Activated naive CD4-positive, alpha-beta T cell treated with anti-CD3 and anti-CD28 coated beads for 36 hours (primary cell): ENCODE measurements around the gene ZNF275. TPM values are rescaled to one million over a fixed set of nuclear protein-coding genes. Genes with fewer than 3 reads are reported as not detected.
"Not testable (repeated sequence)": the region's sequence is repeated elsewhere in the genome, so short reads cannot be mapped to it uniquely, and the experiment has no call there.

Experiments used
- CTCF ChIA-PET: fragments of 350-600 bp; sonication (Branson Sonifier 250); formaldehyde crosslinking; loops from one replicate; lab custom pipeline; 2021; ENCODE audit warnings: antibody characterized with exemption; lab: Charles Lee
- DNase-seq: peaks from one replicate; pipeline ENCODE4 v3.0.0-alpha.2; 2020
- H3K27ac Mint-ChIP-seq: one replicate; pipeline ENCODE4 v1.8.0; 2021; ENCODE audit warnings: mild to moderate bottlenecking, mixed read lengths
- H3K27me3 Mint-ChIP-seq: one replicate; pipeline ENCODE4 v1.8.0; 2021; ENCODE audit warnings: low read depth, mixed read lengths
- H3K36me3 Mint-ChIP-seq: one replicate; pipeline ENCODE4 v1.8.0; 2021; ENCODE audit warnings: low read depth, mixed read lengths
- H3K4me1 Mint-ChIP-seq: one replicate; pipeline ENCODE4 v1.8.0; 2021; ENCODE audit warnings: low read depth, mixed read lengths
- H3K4me3 Mint-ChIP-seq: one replicate; pipeline ENCODE4 v1.8.0; 2021; ENCODE audit warnings: mild to moderate bottlenecking, moderate library complexity, mixed read lengths
- H3K9me3 Mint-ChIP-seq: one replicate; pipeline ENCODE4 v1.8.0; 2021; ENCODE audit warnings: mixed read lengths
- intact Hi-C: fragments of 100-400 bp; cut with micrococcal nuclease; formaldehyde crosslinking; loops from one replicate; pipeline ENCODE4 v1.15.1; 2023
- total RNA-seq, 2 experiments: library from RNA; stranded (reverse); gene quantifications; one replicate each; pipeline ENCODE4 v1.2.3, GENCODE V29; 2021

Gene ZNF275
- total RNA-seq, 2 experiments from 2014 or later, result 10.8 to 11.5 TPM

DNA sequence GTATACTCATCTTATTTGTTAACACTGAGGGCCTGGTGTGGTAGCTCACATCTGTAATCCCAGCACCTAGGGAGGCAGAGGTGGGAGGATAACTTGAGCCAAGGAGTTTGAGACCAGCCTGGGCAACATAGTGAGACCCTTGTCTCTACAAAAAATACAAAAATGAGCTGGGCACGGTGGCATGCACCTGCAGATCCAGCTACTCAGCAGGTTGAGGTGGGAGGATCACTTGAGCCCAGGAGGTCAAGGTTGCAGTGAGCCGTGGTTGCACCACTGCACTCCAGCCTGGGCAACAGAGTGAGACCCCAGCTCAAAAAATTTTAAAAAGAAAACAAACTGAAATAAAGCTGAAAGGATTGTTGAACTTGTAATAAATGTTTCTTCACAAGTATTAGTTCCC is 51.0 kb downstream of the ZNF275 start:
- H3K9me3 Mint-ChIP-seq, H3K36me3 Mint-ChIP-seq, DNase-seq, H3K4me3 Mint-ChIP-seq, intact Hi-C loops, H3K27me3 Mint-ChIP-seq, H3K4me1 Mint-ChIP-seq, H3K27ac Mint-ChIP-seq, CTCF ChIA-PET: not testable (repeated sequence)

- no peaks in the 10 kb centered on the region for H3K36me3 Mint-ChIP-seq
- no peak overlapping the region for H3K27ac Mint-ChIP-seq
- no peak overlapping the region for H3K4me3 Mint-ChIP-seq
- DNase-seq, result no peak
- no peaks in the 10 kb centered on the region for H3K27me3 Mint-ChIP-seq
- H3K4me1 Mint-ChIP-seq, result no peaks in the 10 kb centered on the region
- intact Hi-C loops, result no loop called here
- H3K9me3 Mint-ChIP-seq, result no peaks in the 10 kb centered on the region
- CTCF ChIA-PET, result no interaction called here
Measured at GRCh38 chrX:153386097-153386496, 52.1 kb downstream of the ZNF275 start.

- DNase-seq, result no peak
- Mint-ChIP-seq H3K4me3 (no peak overlapping the region), H3K27ac (no peak overlapping the region), H3K36me3 (no peaks in the 10 kb centered on the region), H3K9me3 (no peaks in the 10 kb centered on the region), H3K27me3 (no peaks in the 10 kb centered on the region), H3K4me1 (no peaks in the 10 kb centered on the region)
- intact Hi-C loops, result no loop called here
- CTCF ChIA-PET, result no interaction called here
Measured at GRCh38 chrX:153387345-153387744, 53.4 kb downstream of the ZNF275 start.

- no peaks in the 10 kb centered on the region for H3K36me3 Mint-ChIP-seq
- no peaks in the 10 kb centered on the region for H3K9me3 Mint-ChIP-seq
- CTCF ChIA-PET, result no interaction called here
- intact Hi-C loops, result no loop called here
- H3K4me1 Mint-ChIP-seq, result no peaks in the 10 kb centered on the region
- H3K27ac Mint-ChIP-seq, result no peak overlapping the region
- no peak overlapping the region for H3K4me3 Mint-ChIP-seq
- no peaks in the 10 kb centered on the region for H3K27me3 Mint-ChIP-seq
- no peak for DNase-seq
Measured at GRCh38 chrX:153387987-153388721, 54.2 kb downstream of the ZNF275 start.

GRCh38 chrX:153388722-153389459 is 54.9 kb downstream of the ZNF275 start:
- DNase-seq, result no peak
- Mint-ChIP-seq H3K36me3 (no peaks in the 10 kb centered on the region), H3K27me3 (no peaks in the 10 kb centered on the region), H3K4me1 (no peaks in the 10 kb centered on the region), H3K27ac (no peak overlapping the region), H3K9me3 (no peaks in the 10 kb centered on the region), H3K4me3 (no peak overlapping the region)
- intact Hi-C loops, result no loop called here
- CTCF ChIA-PET, result no interaction called here

GRCh38 chrX:153389460-153389768 is 55.5 kb downstream of the ZNF275 start:
- DNase-seq, H3K4me3 Mint-ChIP-seq, CTCF ChIA-PET, H3K9me3 Mint-ChIP-seq, intact Hi-C loops, H3K36me3 Mint-ChIP-seq, H3K27ac Mint-ChIP-seq, H3K27me3 Mint-ChIP-seq, H3K4me1 Mint-ChIP-seq: not testable (repeated sequence)

DNA sequence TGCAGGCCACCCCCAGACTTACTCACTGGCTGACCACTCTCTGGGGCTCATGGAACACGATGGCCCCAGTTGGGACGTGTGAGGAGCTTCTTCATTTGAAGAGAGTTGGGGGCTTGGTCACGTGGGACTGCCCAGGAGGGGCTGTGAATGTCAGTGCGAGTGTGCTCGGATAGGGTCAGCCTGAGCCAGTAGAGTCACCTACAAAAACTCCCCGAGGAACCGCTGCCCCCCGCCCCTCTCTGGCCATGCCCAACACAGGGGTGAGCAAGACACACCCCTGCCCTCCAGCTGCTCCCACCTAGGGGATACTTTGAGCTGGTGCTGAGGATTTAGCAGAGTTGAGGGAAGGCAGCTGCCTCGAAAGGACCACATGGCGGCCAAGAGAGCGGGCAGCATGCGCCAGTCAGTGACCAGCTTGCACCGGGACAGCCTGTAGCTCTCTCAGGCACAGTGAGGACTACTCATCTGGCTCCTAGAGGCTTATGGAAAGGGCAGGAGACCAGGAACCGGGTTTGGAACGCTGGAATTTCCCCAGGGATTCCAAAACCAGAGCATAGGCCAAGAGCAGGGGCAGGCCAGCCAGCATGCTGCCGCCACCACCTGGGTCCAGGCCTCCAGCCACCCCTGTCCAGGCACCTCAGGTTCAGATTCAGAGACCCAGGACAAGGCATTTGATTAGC is 58.8 kb downstream of the ZNF275 start:
- Mint-ChIP-seq H3K4me3 (no peak overlapping the region), H3K36me3 (no peaks in the 10 kb centered on the region), H3K4me1 (peaks cover 1% of the 10 kb centered on the region), H3K27me3 (no peaks in the 10 kb centered on the region), H3K9me3 (no peaks in the 10 kb centered on the region), H3K27ac (no peak overlapping the region)
- CTCF ChIA-PET, result no interaction called here
- no peak for DNase-seq
- intact Hi-C loops, result no loop called here

- no peak overlapping the region for H3K27ac Mint-ChIP-seq
- H3K9me3 Mint-ChIP-seq, result no peaks in the 10 kb centered on the region
- intact Hi-C loops, result no loop called here
- DNase-seq, result no peak
- H3K4me3 Mint-ChIP-seq, result no peak overlapping the region
- CTCF ChIA-PET, result no interaction called here
- H3K36me3 Mint-ChIP-seq, result no peaks in the 10 kb centered on the region
- no peaks in the 10 kb centered on the region for H3K27me3 Mint-ChIP-seq
- peaks cover 1% of the 10 kb centered on the region for H3K4me1 Mint-ChIP-seq
Measured at GRCh38 chrX:153394612-153395011, 60.7 kb downstream of the ZNF275 start.

GRCh38 chrX:153395613-153396319 is 61.8 kb downstream of the ZNF275 start:
- Mint-ChIP-seq H3K9me3 (no peaks in the 10 kb centered on the region), H3K27ac (no peak overlapping the region), H3K36me3 (no peaks in the 10 kb centered on the region), H3K4me1 (peaks cover 1% of the 10 kb centered on the region), H3K27me3 (no peaks in the 10 kb centered on the region), H3K4me3 (no peak overlapping the region)
- intact Hi-C loops, result no loop called here
- DNase-seq, result no peak
- CTCF ChIA-PET, result no interaction called here

DNA sequence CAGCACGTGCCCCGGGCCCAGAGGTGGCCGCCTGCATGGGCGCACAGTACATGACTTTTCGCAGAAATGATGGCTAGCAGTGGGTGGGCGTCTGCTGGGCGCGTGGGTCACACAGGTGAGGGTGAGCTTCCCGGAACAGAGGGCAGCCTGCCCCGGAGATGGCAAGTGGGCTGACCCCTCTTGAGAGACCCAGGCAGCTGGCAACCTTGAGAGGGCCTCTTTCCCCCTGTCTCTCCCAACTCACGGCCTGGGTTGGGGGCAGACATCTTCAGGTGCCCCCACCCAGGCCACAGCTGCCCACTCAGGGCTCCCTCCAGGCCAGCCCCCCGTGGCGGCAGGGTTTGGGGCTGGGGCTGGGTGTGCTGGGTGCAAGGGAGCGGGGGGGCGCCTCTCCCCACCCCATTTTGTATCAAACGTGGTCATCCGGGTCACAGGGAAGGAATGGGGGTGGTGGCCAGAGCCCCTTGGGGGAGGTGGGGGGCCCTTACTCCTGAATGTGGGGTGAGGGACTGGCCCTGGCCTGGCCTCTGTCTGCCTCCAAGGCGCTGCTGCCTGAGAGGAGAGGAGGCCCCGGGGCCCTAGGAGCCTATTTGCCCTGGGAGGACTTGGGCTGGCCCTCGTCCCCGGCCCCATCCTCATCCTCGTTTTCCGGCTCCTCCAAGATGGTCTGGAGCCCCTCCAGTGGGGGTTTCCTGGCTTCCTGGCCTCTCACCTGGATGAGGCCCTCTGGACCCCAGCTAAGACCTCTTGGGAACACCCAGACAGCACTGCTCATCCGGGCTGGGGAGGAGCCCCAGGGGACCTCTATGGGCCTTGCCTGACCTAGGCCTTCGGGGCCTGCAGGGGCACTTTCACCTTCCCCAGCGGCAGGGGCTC is 62.6 kb downstream of the ZNF275 start:
- Mint-ChIP-seq H3K9me3 (no peaks in the 10 kb centered on the region), H3K4me3 (no peak overlapping the region), H3K27ac (no peak overlapping the region), H3K36me3 (no peaks in the 10 kb centered on the region), H3K27me3 (no peaks in the 10 kb centered on the region), H3K4me1 (peaks cover 1% of the 10 kb centered on the region)
- CTCF ChIA-PET, result no interaction called here
- intact Hi-C loops, result no loop called here
- no peak for DNase-seq

- H3K9me3 Mint-ChIP-seq, result no peaks in the 10 kb centered on the region
- H3K27me3 Mint-ChIP-seq, result no peaks in the 10 kb centered on the region
- H3K27ac Mint-ChIP-seq, result no peak overlapping the region
- DNase-seq, result no peak
- CTCF ChIA-PET, result no interaction called here
- peaks cover 1% of the 10 kb centered on the region for H3K4me1 Mint-ChIP-seq
- intact Hi-C loops, result no loop called here
- H3K4me3 Mint-ChIP-seq, result no peak overlapping the region
- H3K36me3 Mint-ChIP-seq, result no peaks in the 10 kb centered on the region
Measured at GRCh38 chrX:153397256-153397960, 63.5 kb downstream of the ZNF275 start.
